ENCODE data around the gene RSRC1.

RSRC1 gene

GRCh38 chr3:158103081-158103886, 6.6 kb upstream of the RSRC1 start:
- Histone ChIP-seq H3K36me3 (replicated peaks in 1 of 2; ENCODE audit: control insufficient read depth in 2 of 2, insufficient read depth in 2 of 2, low read length in 2 of 2) (no peaks in the 10 kb centered on the region), H2AFZ (ENCODE audit: low read length) (peak overlapping the region; percentile 92), H3K23ac (ENCODE audit: low read depth, low read length, poor library complexity) (no peak overlapping the region), H3K14ac (ENCODE audit: low read length) (no peak overlapping the region), H3K4ac (ENCODE audit: low read length) (no peak overlapping the region), H3K27me3 (ENCODE audit: control insufficient read depth in 3 of 3, insufficient read depth in 3 of 3, low read depth in 1 of 3, low read length in 3 of 3) (peaks cover 40 to 98% (median 80%) of the 10 kb centered on the region in 3 experiments), H2BK15ac (ENCODE audit: low read length) (no peak overlapping the region), H4K91ac (ENCODE audit: low read depth, low read length, poor library complexity) (no peak overlapping the region), H3K4me1 (ENCODE audit: control insufficient read depth in 2 of 2, insufficient read depth in 1 of 2, low read depth in 1 of 2, low read length in 2 of 2) (peaks cover under 1 to 15% of the 10 kb centered on the region in 2 donors), H3K27ac (replicated peaks; ENCODE audit: low read length) (no peak overlapping the region), H4K8ac (ENCODE audit: low read depth, low read length) (no peak overlapping the region), H3K18ac (ENCODE audit: low read length) (no peak overlapping the region), H3K4me3 (ENCODE audit: low read length in 2 of 2) (peak overlapping the region in 1 of 2 donors; percentile 26), H3K79me1 (ENCODE audit: low read depth, low read length) (no peaks in the 10 kb centered on the region), H2BK5ac (ENCODE audit: low read length) (no peak overlapping the region), H3K4me2 (ENCODE audit: insufficient read depth, low read length, poor library complexity, severe bottlenecking) (peak overlapping the region; percentile 30), H2BK120ac (ENCODE audit: low read depth, low read length) (peak overlapping the region; percentile 10), H3K9ac (ENCODE audit: low read depth, low read length, poor library complexity) (no peak overlapping the region), H2AK5ac (ENCODE audit: low read depth, low read length) (no peak overlapping the region), H3K9me3 (replicated peaks in 1 of 2; ENCODE audit: control insufficient read depth in 2 of 2, insufficient read depth in 1 of 2, low read depth in 1 of 2, low read length in 2 of 2) (peaks cover 0 to 2% of the 10 kb centered on the region in 2 donors), H2BK12ac (ENCODE audit: low read length) (no peak overlapping the region)
- no CpG with 5 or more reads among the region's 52 CpGs for WGBS, 2 donors (ENCODE audit: extremely low coverage in 2 of 2, insufficient read length in 2 of 2, insufficient replicate concordance in 1 of 2)
- DNase-seq (ENCODE audit: low spot score), result no peak

- Histone ChIP-seq H3K79me1 (ENCODE audit: low read depth, low read length) (no peaks in the 10 kb centered on the region), H3K36me3 (replicated peaks in 1 of 2; ENCODE audit: control insufficient read depth in 2 of 2, insufficient read depth in 2 of 2, low read length in 2 of 2) (no peaks in the 10 kb centered on the region), H2BK5ac (ENCODE audit: low read length) (no peak overlapping the region), H4K8ac (ENCODE audit: low read depth, low read length) (no peak overlapping the region), H3K4me3 (ENCODE audit: low read length in 2 of 2) (no peak overlapping the region), H3K23ac (ENCODE audit: low read depth, low read length, poor library complexity) (no peak overlapping the region), H3K9ac (ENCODE audit: low read depth, low read length, poor library complexity) (peak overlapping the region; percentile 3), H3K9me3 (replicated peaks in 1 of 2; ENCODE audit: control insufficient read depth in 2 of 2, insufficient read depth in 1 of 2, low read depth in 1 of 2, low read length in 2 of 2) (peaks cover 0 to under 1% of the 10 kb centered on the region in 2 donors), H2BK15ac (ENCODE audit: low read length) (no peak overlapping the region), H3K27me3 (ENCODE audit: control insufficient read depth in 3 of 3, insufficient read depth in 3 of 3, low read depth in 1 of 3, low read length in 3 of 3) (peaks cover 36 to 98% (median 79%) of the 10 kb centered on the region in 3 experiments), H3K18ac (ENCODE audit: low read length) (no peak overlapping the region), H4K91ac (ENCODE audit: low read depth, low read length, poor library complexity) (no peak overlapping the region), H2AFZ (ENCODE audit: low read length) (peak overlapping the region; percentile 92), H3K27ac (replicated peaks; ENCODE audit: low read length) (no peak overlapping the region), H3K14ac (ENCODE audit: low read length) (no peak overlapping the region), H3K4me2 (ENCODE audit: insufficient read depth, low read length, poor library complexity, severe bottlenecking) (no peak overlapping the region), H2AK5ac (ENCODE audit: low read depth, low read length) (no peak overlapping the region), H3K4ac (ENCODE audit: low read length) (no peak overlapping the region), H3K4me1 (ENCODE audit: control insufficient read depth in 2 of 2, insufficient read depth in 1 of 2, low read depth in 1 of 2, low read length in 2 of 2) (peaks cover 0 to 15% of the 10 kb centered on the region in 2 donors), H2BK12ac (ENCODE audit: low read length) (no peak overlapping the region), H2BK120ac (ENCODE audit: low read depth, low read length) (no peak overlapping the region)
- DNase-seq (ENCODE audit: low spot score), result no peak
- no CpG with 5 or more reads among the region's 19 CpGs for WGBS, 2 donors (ENCODE audit: extremely low coverage in 2 of 2, insufficient read length in 2 of 2, insufficient replicate concordance in 1 of 2)
These were observed 6.0 kb upstream of the RSRC1 start for GRCh38 chr3:158103887-158104327.

DNA sequence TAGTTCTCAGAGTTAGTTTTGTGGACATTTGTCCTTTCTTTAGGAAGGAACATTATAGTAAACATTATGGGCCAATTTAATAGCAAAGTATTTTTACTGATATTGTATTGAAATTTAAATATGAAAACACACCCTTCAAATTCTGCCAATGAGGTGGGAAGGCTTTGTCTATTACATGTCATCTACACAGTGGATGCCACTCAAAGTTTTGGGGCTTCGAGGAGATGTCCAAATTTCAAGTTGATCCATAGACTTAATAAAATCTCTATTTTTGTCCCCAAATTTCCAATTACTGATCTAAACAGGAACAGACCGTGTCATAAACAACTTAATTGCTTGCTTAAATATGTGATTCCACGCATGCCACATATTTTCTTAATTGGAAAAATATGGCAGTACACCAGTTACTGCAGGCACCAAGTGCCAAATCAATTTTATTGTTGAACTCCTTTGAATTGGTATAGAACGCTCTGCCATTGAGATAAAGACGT, 5.4 kb upstream of the RSRC1 start:
- no peak overlapping the region for H3K4me3 ChIP-seq (ENCODE audit: low read length in 2 of 2)
- H2AK5ac ChIP-seq (ENCODE audit: low read depth, low read length), result no peak overlapping the region
- H4K8ac ChIP-seq (ENCODE audit: low read depth, low read length), result no peak overlapping the region
- no peak overlapping the region for H2BK120ac ChIP-seq (ENCODE audit: low read depth, low read length)
- no peak overlapping the region for H4K91ac ChIP-seq (ENCODE audit: low read depth, low read length, poor library complexity)
- no peak overlapping the region for H3K23ac ChIP-seq (ENCODE audit: low read depth, low read length, poor library complexity)
- H3K4me2 ChIP-seq (ENCODE audit: insufficient read depth, low read length, poor library complexity, severe bottlenecking), result no peak overlapping the region
- H2BK12ac ChIP-seq (ENCODE audit: low read length), result no peak overlapping the region
- no peak overlapping the region for H3K4ac ChIP-seq (ENCODE audit: low read length)
- H3K27ac ChIP-seq (replicated peaks; ENCODE audit: low read length), result no peak overlapping the region
- H3K79me1 ChIP-seq (ENCODE audit: low read depth, low read length), result no peaks in the 10 kb centered on the region
- no peaks in the 10 kb centered on the region for H3K9me3 ChIP-seq (replicated peaks in 1 of 2; ENCODE audit: control insufficient read depth in 2 of 2, insufficient read depth in 1 of 2, low read depth in 1 of 2, low read length in 2 of 2)
- H2AFZ ChIP-seq (ENCODE audit: low read length), result peak overlapping the region; percentile 92
- no CpG with 5 or more reads among the region's 5 CpGs for WGBS, 2 donors (ENCODE audit: extremely low coverage in 2 of 2, insufficient read length in 2 of 2, insufficient replicate concordance in 1 of 2)
- H3K14ac ChIP-seq (ENCODE audit: low read length), result no peak overlapping the region
- DNase-seq (ENCODE audit: low spot score), result no peak
- no peak overlapping the region for H3K18ac ChIP-seq (ENCODE audit: low read length)
- no peak overlapping the region for H2BK15ac ChIP-seq (ENCODE audit: low read length)
- H3K27me3 ChIP-seq (ENCODE audit: control insufficient read depth in 3 of 3, insufficient read depth in 3 of 3, low read depth in 1 of 3, low read length in 3 of 3), result peaks cover 35 to 98% (median 77%) of the 10 kb centered on the region in 3 experiments
- H2BK5ac ChIP-seq (ENCODE audit: low read length), result no peak overlapping the region
- peaks cover 0 to 15% of the 10 kb centered on the region in 2 donors for H3K4me1 ChIP-seq (ENCODE audit: control insufficient read depth in 2 of 2, insufficient read depth in 1 of 2, low read depth in 1 of 2, low read length in 2 of 2)
- H3K36me3 ChIP-seq (replicated peaks in 1 of 2; ENCODE audit: control insufficient read depth in 2 of 2, insufficient read depth in 2 of 2, low read length in 2 of 2), result no peaks in the 10 kb centered on the region
- H3K9ac ChIP-seq (ENCODE audit: low read depth, low read length, poor library complexity), result no peak overlapping the region

DNA sequence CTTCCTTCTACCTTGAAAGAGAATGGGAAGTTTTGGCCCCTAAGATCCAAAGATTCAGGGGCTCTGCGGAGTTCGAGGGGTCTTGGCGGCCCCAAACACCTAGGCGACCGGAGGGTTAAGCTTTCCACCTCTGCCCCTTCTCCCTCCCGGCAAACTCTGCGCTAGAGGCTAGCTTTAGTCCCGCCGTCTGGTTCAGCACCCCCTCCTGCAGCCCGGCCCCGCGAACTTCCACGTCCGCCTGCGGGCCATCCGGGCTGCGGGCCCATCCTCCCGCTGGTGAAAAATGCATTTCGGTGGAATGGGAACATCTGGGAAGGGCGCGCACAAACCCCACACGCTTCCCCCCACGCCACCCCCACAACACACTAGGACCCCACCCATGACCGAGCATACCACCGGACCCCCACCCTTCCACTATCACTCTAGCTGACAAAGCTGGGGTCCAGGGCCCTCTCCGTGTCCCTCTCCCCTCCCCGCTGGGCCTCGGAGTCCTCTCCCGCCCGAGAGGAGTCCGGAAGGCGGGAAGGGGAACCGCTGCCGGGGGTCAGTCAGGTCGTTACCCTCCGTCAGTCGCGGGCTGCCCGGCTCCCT, 4.7 kb upstream of the RSRC1 start:
- H3K4me2 ChIP-seq (ENCODE audit: insufficient read depth, low read length, poor library complexity, severe bottlenecking), result peak overlapping the region; percentile 71
- no peak overlapping the region for H2AK5ac ChIP-seq (ENCODE audit: low read depth, low read length)
- H3K27ac ChIP-seq (replicated peaks; ENCODE audit: low read length), result no peak overlapping the region
- no peak overlapping the region for H3K4ac ChIP-seq (ENCODE audit: low read length)
- H2BK120ac ChIP-seq (ENCODE audit: low read depth, low read length), result no peak overlapping the region
- H3K27me3 ChIP-seq (ENCODE audit: control insufficient read depth in 3 of 3, insufficient read depth in 3 of 3, low read depth in 1 of 3, low read length in 3 of 3), result peaks cover 35 to 90% (median 73%) of the 10 kb centered on the region in 3 experiments
- H2BK5ac ChIP-seq (ENCODE audit: low read length), result no peak overlapping the region
- H2BK12ac ChIP-seq (ENCODE audit: low read length), result no peak overlapping the region
- peak overlapping the region; percentile 92 for H2AFZ ChIP-seq (ENCODE audit: low read length)
- peak overlapping the region; percentile 95 for H3K23ac ChIP-seq (ENCODE audit: low read depth, low read length, poor library complexity)
- no peak overlapping the region for H3K14ac ChIP-seq (ENCODE audit: low read length)
- peaks cover under 1% of the 10 kb centered on the region for H3K79me1 ChIP-seq (ENCODE audit: low read depth, low read length)
- no peak overlapping the region for H2BK15ac ChIP-seq (ENCODE audit: low read length)
- no peaks in the 10 kb centered on the region for H3K36me3 ChIP-seq (replicated peaks in 1 of 2; ENCODE audit: control insufficient read depth in 2 of 2, insufficient read depth in 2 of 2, low read length in 2 of 2)
- WGBS, 2 donors (ENCODE audit: extremely low coverage in 2 of 2, insufficient read length in 2 of 2, insufficient replicate concordance in 1 of 2), result no CpG with 5 or more reads among the region's 39 CpGs
- H3K18ac ChIP-seq (ENCODE audit: low read length), result no peak overlapping the region
- H3K4me1 ChIP-seq (ENCODE audit: control insufficient read depth in 2 of 2, insufficient read depth in 1 of 2, low read depth in 1 of 2, low read length in 2 of 2), result peaks cover 0 to 15% of the 10 kb centered on the region in 2 donors
- H3K9me3 ChIP-seq (replicated peaks in 1 of 2; ENCODE audit: control insufficient read depth in 2 of 2, insufficient read depth in 1 of 2, low read depth in 1 of 2, low read length in 2 of 2), result no peaks in the 10 kb centered on the region
- no peak overlapping the region for H4K8ac ChIP-seq (ENCODE audit: low read depth, low read length)
- DNase-seq (ENCODE audit: low spot score), result no peak
- H3K4me3 ChIP-seq (ENCODE audit: low read length in 2 of 2), result peak overlapping the region; percentile 27 to 40
- H4K91ac ChIP-seq (ENCODE audit: low read depth, low read length, poor library complexity), result no peak overlapping the region
- H3K9ac ChIP-seq (ENCODE audit: low read depth, low read length, poor library complexity), result no peak overlapping the region

Data from neuronal stem cell (in vitro differentiated cells).